B cell (primary cell): ENCODE data around the gene RAPGEF1.

ENCODE experiments used
- CTCF ChIP-seq: fragments of 200-600 bp; IDR thresholded peaks from one replicate; pipeline ENCODE4 v1.8.0; 2022; ENCODE audit warnings: antibody characterized with exemption, mild to moderate bottlenecking
- EZH2 ChIP-seq: IDR thresholded peaks from 2 replicates; pipeline ENCODE4 v1.6.1; 2012; ENCODE audit warnings: borderline replicate concordance, low read depth, mild to moderate bottlenecking, moderate library complexity, low read length; ENCODE audit not compliant: insufficient read depth, poor library complexity, severe bottlenecking

- no peak for TF ChIP-seq CTCF
- TF ChIP-seq EZH2 = no peak
Observed at GRCh38 chr9:131714821-131715220, 25.1 kb downstream of the RAPGEF1 start.
